ENCODE measurements around the gene RPL34. TPM values are rescaled to one million over a fixed set of nuclear protein-coding genes. Genes with fewer than 3 reads are reported as not detected.

Gene RPL34
- 545 and 716 TPM in 2 replicates for total RNA-seq

GRCh38 chr4:108620101-108620932, at the start of gene RPL34:
Gene RPL34, plus strand, starts transcription at chr4:108620576. Its CDS starts 1,384 bp downstream, at chr4:108621960.

GRCh38 chr4:108650212-108651013, 30.0 kb downstream of the RPL34 start, which contains the start of gene OSTC:
Gene OSTC, plus strand, starts transcription at chr4:108650599. Its CDS starts 57 bp downstream, at chr4:108650656.

Other genes starting within 250 kb of the RPL34 start
- 91.8 and 335 TPM in 2 replicates for gene OSTC, start 30.0 kb downstream of the RPL34 start, total RNA-seq
- gene ETNPPL, start 142.5 kb downstream of the RPL34 start, total RNA-seq: not detected in 2 replicates